SK-N-SH (cell line): ENCODE data around the gene LRRC40. TPM values are rescaled to one million over a fixed set of nuclear protein-coding genes. Genes with fewer than 3 reads are reported as not detected.

ENCODE experiments used
- CTCF ChIA-PET: fragments of 300-600, 350-600 bp; formaldehyde crosslinking; extraction: SDS; loops from one replicate; lab custom pipeline; 2021; lab: Yijun Ruan, JAX
- POLR2A ChIA-PET: fragments of 350-600 bp; sonication (Branson Sonifier 250); formaldehyde crosslinking; extraction: SDS; loops from one replicate; lab custom pipeline; 2020; ENCODE audit warnings: antibody characterized with exemption, inconsistent platforms; lab: Yijun Ruan, JAX
- DNase-seq: peaks from one replicate; pipeline ENCODE4 v3.0.0; 2012
- H2AFZ ChIP-seq: fragments of 200-600 bp; sonication (generic); 2 replicates; pipeline ENCODE4 v1.8.1; 2016; ENCODE audit warnings: antibody characterized with exemption, mild to moderate bottlenecking, low read depth
- H3F3A ChIP-seq: fragments of 200-600 bp; sonication (generic); replicated peaks from 2 replicates; pipeline ENCODE3; 2016; ENCODE audit warnings: antibody characterized with exemption, mild to moderate bottlenecking; ENCODE audit not compliant: insufficient read depth
- H3K27ac ChIP-seq, 2 experiments: fragments of 200-500 bp in 1 of 2; fragments of 200-600 bp in 1 of 2; sonication (Bioruptor generic) in 1 of 2; sonication (generic), shearing (Covaris generic) in 1 of 2; 2 replicates each; pipeline versions ENCODE4 v1.5.1 to v1.6.1; 2014 to 2016; ENCODE audit warnings: low read depth in 2 of 2, inconsistent platforms in 1 of 2, low read length in 1 of 2, mild to moderate bottlenecking in 1 of 2, mixed read lengths in 1 of 2
- H3K27me3 ChIP-seq: fragments of 200-600 bp; sonication (generic), shearing (Covaris generic); 2 replicates; pipeline ENCODE4 v1.6.1; 2016; ENCODE audit warnings: mixed run types; ENCODE audit not compliant: insufficient read depth
- H3K36me3 ChIP-seq, 2 experiments: fragments of 200-500 bp in 1 of 2; fragments of 200-600 bp in 1 of 2; sonication (Bioruptor generic) in 1 of 2; sonication (generic) in 1 of 2; replicated peaks in 1 of 2; 2 replicates each; pipeline versions ENCODE3 to v1.5.1; 2014 to 2016; ENCODE audit warnings: low read length in 1 of 2, mild to moderate bottlenecking in 1 of 2; ENCODE audit not compliant: insufficient read depth in 2 of 2, control insufficient read depth in 1 of 2
- H3K4me1 ChIP-seq, 2 experiments: fragments of 200-500 bp in 1 of 2; fragments of 200-600 bp in 1 of 2; sonication (Bioruptor generic) in 1 of 2; sonication (generic), shearing (Covaris generic) in 1 of 2; 2 replicates each; pipeline versions ENCODE4 v1.5.1 to v1.6.1; 2014 to 2016; ENCODE audit warnings: low read depth in 1 of 2, low read length in 1 of 2, mixed run types in 1 of 2; ENCODE audit not compliant: insufficient read depth in 2 of 2, control insufficient read depth in 1 of 2
- H3K4me2 ChIP-seq: fragments of 200-600 bp; sonication (generic), shearing (Covaris generic); 2 replicates; pipeline ENCODE4 v1.6.1; 2017; ENCODE audit warnings: mixed run types
- H3K4me3 ChIP-seq, 2 experiments: fragments of 200-500 bp in 1 of 2; fragments of 200-600 bp in 1 of 2; sonication (Bioruptor generic) in 1 of 2; sonication (generic), shearing (Covaris generic) in 1 of 2; 2 replicates each; pipeline versions ENCODE4 v1.5.1 to v1.8.1; 2014 to 2016; ENCODE audit warnings: low read depth in 2 of 2, inconsistent platforms in 1 of 2, low read length in 1 of 2, mild to moderate bottlenecking in 1 of 2, mixed read lengths in 1 of 2, moderate library complexity in 1 of 2
- H3K79me2 ChIP-seq: fragments of 200-600 bp; sonication (generic); 2 replicates; pipeline ENCODE4 v1.8.1; 2017; ENCODE audit warnings: mild to moderate bottlenecking; ENCODE audit not compliant: insufficient read depth
- H3K9ac ChIP-seq: fragments of 200-600 bp; sonication (generic); 2 replicates; pipeline ENCODE4 v1.6.1; 2017; ENCODE audit warnings: mixed run types
- H3K9me2 ChIP-seq: fragments of 200-600 bp; sonication (generic); 2 replicates; pipeline ENCODE4 v1.6.1; 2017; ENCODE audit warnings: mixed run types
- H3K9me3 ChIP-seq: fragments of 200-600 bp; sonication (generic); 2 replicates; pipeline ENCODE4 v1.6.1; 2017; ENCODE audit warnings: mixed run types, mild to moderate bottlenecking, moderate library complexity
- H4K20me1 ChIP-seq: fragments of 200-600 bp; sonication (generic); 2 replicates; pipeline ENCODE4 v1.6.1; 2017; ENCODE audit warnings: mild to moderate bottlenecking, mixed run types; ENCODE audit not compliant: insufficient read depth
- CHD2 ChIP-seq: fragments of 150-350 bp; IDR thresholded peaks from 2 replicates; pipeline ENCODE4 v1.6.1; 2018; ENCODE audit warnings: low read length; ENCODE audit not compliant: partially characterized antibody
- CTCF ChIP-seq: fragments of 200-600 bp; sonication (generic); IDR thresholded peaks from 2 replicates; pipeline ENCODE4 v1.6.1; 2017; ENCODE audit warnings: antibody characterized with exemption, mild to moderate bottlenecking, moderate library complexity
- ELF1 ChIP-seq: IDR thresholded peaks from 2 replicates; pipeline ENCODE4 v1.4.0; 2012
- FOSL2 ChIP-seq: IDR thresholded peaks from 2 replicates; pipeline ENCODE4 v1.4.0; 2012; ENCODE audit warnings: low read depth, mild to moderate bottlenecking, moderate library complexity, borderline replicate concordance
- FOXJ3 ChIP-seq: sonication (generic); formaldehyde crosslinking; IDR thresholded peaks from 2 replicates; pipeline ENCODE4 v1.5.1; 2020; ENCODE audit warnings: mild to moderate bottlenecking, missing genetic modification reagents
- GATA2 ChIP-seq: sonication (generic); formaldehyde crosslinking; IDR thresholded peaks from 2 replicates; pipeline ENCODE4 v1.5.0; 2020; ENCODE audit warnings: mild to moderate bottlenecking, missing genetic modification reagents
- JUND ChIP-seq: IDR thresholded peaks from 2 replicates; pipeline ENCODE4 v1.4.0; 2012
- MXI1 ChIP-seq: IDR thresholded peaks from 2 replicates; pipeline ENCODE4 v1.6.1; 2012; ENCODE audit warnings: mild to moderate bottlenecking, low read depth, low read length, improper control_type of control experiment
- NRF1 ChIP-seq: IDR thresholded peaks from 2 replicates; pipeline ENCODE4 v1.6.1; 2012; ENCODE audit warnings: low read depth, mild to moderate bottlenecking, low read length
- POLR2AphosphoS5 ChIP-seq: IDR thresholded peaks from 2 replicates; pipeline ENCODE4 v1.6.1; 2012; ENCODE audit warnings: low read depth, low read length
- RCOR1 ChIP-seq: fragments of 150-350 bp; IDR thresholded peaks from 2 replicates; pipeline ENCODE4 v1.6.1; 2017; ENCODE audit warnings: antibody characterized with exemption, low read length
- REST ChIP-seq: IDR thresholded peaks from 2 replicates; pipeline ENCODE4 v1.6.1; 2012; ENCODE audit warnings: mild to moderate bottlenecking, low read depth, low read length, moderate library complexity
- RFX5 ChIP-seq: IDR thresholded peaks from 2 replicates; pipeline ENCODE4 v1.6.1; 2012; ENCODE audit warnings: mild to moderate bottlenecking, improper control_type of control experiment, low read length
- RXRA ChIP-seq: IDR thresholded peaks from 2 replicates; pipeline ENCODE4 v1.4.0; 2012; ENCODE audit warnings: low read depth, mild to moderate bottlenecking, borderline replicate concordance
- SIN3A ChIP-seq: IDR thresholded peaks from 2 replicates; pipeline ENCODE4 v1.6.1; 2012; ENCODE audit warnings: low read depth, mild to moderate bottlenecking, low read length, moderate library complexity, borderline replicate concordance
- SMC3 ChIP-seq: IDR thresholded peaks from 2 replicates; pipeline ENCODE4 v1.6.1; 2012; ENCODE audit warnings: low read depth, low read length, improper control_type of control experiment
- TCF12 ChIP-seq: IDR thresholded peaks from 2 replicates; pipeline ENCODE4 v1.4.0; 2012
- YY1 ChIP-seq: IDR thresholded peaks from 2 replicates; pipeline ENCODE4 v1.4.0; 2012; ENCODE audit warnings: low read depth, mild to moderate bottlenecking
- WGBS: methylation state at CpG from one replicate; pipeline ENCODE4 v1.1.6; 2017; ENCODE audit warnings: low lambda C conversion rate; 5-methylcytosine and 5-hydroxymethylcytosine counted together
- polyA plus RNA-seq, 3 experiments: library from polyadenylated mRNA; depleted of rRNA; stranded (reverse); fragments of >200 nt; gene quantifications; 2 replicates each; pipeline ENCODE4 v1.2.3, GENCODE V29; 2012

Gene LRRC40
- polyA plus RNA-seq, 1 of the 3 experiments (the other 2 are of a cell fraction): 5.6 TPM

- CTCF ChIA-PET: no interaction called here
- 79% methylated on average over 1 of the region's 1 CpG for WGBS
Observed at GRCh38 chr1:70101774-70102173, 103.6 kb downstream of the LRRC40 start.

More at GRCh38 chr1:70101774-70102173, 103.6 kb downstream of the LRRC40 start:
- POLR2A ChIA-PET: no interaction called here
- H3K9me3 ChIP-seq: no peaks in the 10 kb centered on the region
- H2AFZ ChIP-seq: no peak overlapping the region
- H3K27ac ChIP-seq: no peak overlapping the region
- H3K9ac ChIP-seq: no peak overlapping the region
- no peaks in the 10 kb centered on the region for H3K36me3 ChIP-seq
- no peaks in the 10 kb centered on the region for H3K9me2 ChIP-seq
- H4K20me1 ChIP-seq: no peaks in the 10 kb centered on the region
- no peaks in the 10 kb centered on the region for H3K79me2 ChIP-seq
- no peaks in the 10 kb centered on the region for H3F3A ChIP-seq
- H3K4me3 ChIP-seq: no peak overlapping the region
- no peak overlapping the region for H3K4me2 ChIP-seq
- H3K4me1 ChIP-seq: no peaks in the 10 kb centered on the region
- TF ChIP-seq REST: no peak
- no peak for TF ChIP-seq RXRA
- no peak for TF ChIP-seq RFX5
- no peak for TF ChIP-seq SIN3A
- no peak for TF ChIP-seq FOSL2
- TF ChIP-seq TCF12: no peak
- TF ChIP-seq SMC3: no peak
- TF ChIP-seq FOXJ3 (CRISPR knock-in tag): no peak
- no peak for TF ChIP-seq JUND
- no peak for TF ChIP-seq GATA2
- no peak for TF ChIP-seq ELF1
- TF ChIP-seq MXI1: no peak
- TF ChIP-seq NRF1: no peak
- TF ChIP-seq RCOR1: no peak
- no peak for TF ChIP-seq YY1
- no peak for TF ChIP-seq CHD2
- no peak for TF ChIP-seq CTCF
- TF ChIP-seq POLR2AphosphoS5: no peak
- H3K27me3 ChIP-seq: no peaks in the 10 kb centered on the region
- no peak for DNase-seq
